ENCODE results near the gene ADGRL2.

The ADGRL2 gene

GRCh38 chr1:82019508-82019907, 218.8 kb downstream of the ADGRL2 start:
- Histone ChIP-seq H3K27me3 (ENCODE audit: control insufficient read depth, insufficient read depth, low read length) (no peaks in the 10 kb centered on the region), H3K9me3 (ENCODE audit: control insufficient read depth, low read length) (no peaks in the 10 kb centered on the region), H3K4me3 (ENCODE audit: low read length) (no peak overlapping the region), H3K36me3 (ENCODE audit: control insufficient read depth, insufficient read depth, low read length) (no peaks in the 10 kb centered on the region), H3K9ac (ENCODE audit: low read length) (no peak overlapping the region), H3K4me1 (ENCODE audit: control insufficient read depth, insufficient read depth, low read length) (no peaks in the 10 kb centered on the region)

- no peak overlapping the region for H3K4me3 ChIP-seq (ENCODE audit: low read length)
- H3K36me3 ChIP-seq (ENCODE audit: control insufficient read depth, insufficient read depth, low read length), result no peaks in the 10 kb centered on the region
- H3K4me1 ChIP-seq (ENCODE audit: control insufficient read depth, insufficient read depth, low read length), result no peaks in the 10 kb centered on the region
- H3K9me3 ChIP-seq (ENCODE audit: control insufficient read depth, low read length), result no peaks in the 10 kb centered on the region
- no peaks in the 10 kb centered on the region for H3K27me3 ChIP-seq (ENCODE audit: control insufficient read depth, insufficient read depth, low read length)
- H3K9ac ChIP-seq (ENCODE audit: low read length), result no peak overlapping the region
Measured at GRCh38 chr1:82030830-82031229, 230.1 kb downstream of the ADGRL2 start.

GRCh38 chr1:82032068-82032467, 231.3 kb downstream of the ADGRL2 start:
- H3K4me3 ChIP-seq (ENCODE audit: low read length), result no peak overlapping the region
- no peaks in the 10 kb centered on the region for H3K9me3 ChIP-seq (ENCODE audit: control insufficient read depth, low read length)
- no peaks in the 10 kb centered on the region for H3K36me3 ChIP-seq (ENCODE audit: control insufficient read depth, insufficient read depth, low read length)
- no peak overlapping the region for H3K9ac ChIP-seq (ENCODE audit: low read length)
- no peaks in the 10 kb centered on the region for H3K27me3 ChIP-seq (ENCODE audit: control insufficient read depth, insufficient read depth, low read length)
- H3K4me1 ChIP-seq (ENCODE audit: control insufficient read depth, insufficient read depth, low read length), result no peaks in the 10 kb centered on the region

GRCh38 chr1:82034812-82035211, 234.1 kb downstream of the ADGRL2 start:
- Histone ChIP-seq H3K27me3 (ENCODE audit: control insufficient read depth, insufficient read depth, low read length) (no peaks in the 10 kb centered on the region), H3K9ac (ENCODE audit: low read length) (no peak overlapping the region), H3K4me3 (ENCODE audit: low read length) (no peak overlapping the region), H3K4me1 (ENCODE audit: control insufficient read depth, insufficient read depth, low read length) (no peaks in the 10 kb centered on the region), H3K36me3 (ENCODE audit: control insufficient read depth, insufficient read depth, low read length) (no peaks in the 10 kb centered on the region), H3K9me3 (ENCODE audit: control insufficient read depth, low read length) (no peaks in the 10 kb centered on the region)

Data from mucosa of stomach (tissue), 1 donor.